H1 (cell line): ENCODE measurements around the gene REPIN1. TPM values are rescaled to one million over a fixed set of nuclear protein-coding genes. Genes with fewer than 3 reads are reported as not detected.

Source experiments
- CTCF ChIA-PET: fragments of 300-600 bp; sonication (Branson Sonifier 250); formaldehyde crosslinking; loops from one replicate; lab custom pipeline; 2021; ENCODE audit not compliant: partially characterized antibody; lab: Charles Lee
- POLR2A ChIA-PET: fragments of 300-600 bp; sonication (Branson Sonifier 250); formaldehyde crosslinking; loops from one replicate; lab custom pipeline; 2021; ENCODE audit warnings: inconsistent platforms; ENCODE audit not compliant: partially characterized antibody; lab: Charles Lee
- DNase-seq, 2 experiments: peaks; one replicate each; pipeline versions ENCODE4 v3.0.0 to v3.0.0-alpha.2; 2010 to 2022; ENCODE audit warnings: low spot score in 2 of 2, low read depth in 1 of 2, mixed read lengths in 1 of 2
- FAIRE-seq: peaks from 2 replicates; lab custom pipeline; 2011; peaks lifted over from hg19 to GRCh38; lab: Jason Lieb, UNC
- H2AFZ ChIP-seq: 2 replicates; pipeline ENCODE4 v1.8.1; 2012; ENCODE audit warnings: low read length, inconsistent platforms
- H2AK5ac ChIP-seq: 2 replicates; pipeline ENCODE4 v1.6.1; 2013; ENCODE audit warnings: low read depth, low read length
- H2BK120ac ChIP-seq: replicated peaks from 2 replicates; pipeline ENCODE3; 2013; ENCODE audit warnings: low read depth, low read length, inconsistent platforms
- H2BK12ac ChIP-seq: 2 replicates; pipeline ENCODE4 v1.6.1; 2013; ENCODE audit warnings: low read depth, low read length
- H2BK15ac ChIP-seq: 2 replicates; pipeline ENCODE4 v1.6.1; 2013; ENCODE audit warnings: low read length
- H2BK20ac ChIP-seq: 2 replicates; pipeline ENCODE4 v1.6.1; 2013; ENCODE audit warnings: low read length
- H2BK5ac ChIP-seq: 2 replicates; pipeline ENCODE4 v1.6.1; 2013; ENCODE audit warnings: low read depth, low read length
- H3K14ac ChIP-seq: 2 replicates; pipeline ENCODE4 v1.6.1; 2013; ENCODE audit warnings: inconsistent platforms; ENCODE audit not compliant: insufficient read length
- H3K18ac ChIP-seq: 2 replicates; pipeline ENCODE4 v1.6.1; 2013; ENCODE audit warnings: low read length; ENCODE audit errors: extremely low read depth
- H3K23ac ChIP-seq: 2 replicates; pipeline ENCODE4 v1.6.1; 2013; ENCODE audit warnings: inconsistent platforms; ENCODE audit not compliant: insufficient read length
- H3K23me2 ChIP-seq: 2 replicates; pipeline ENCODE4 v1.6.1; 2013; ENCODE audit warnings: low read depth, low read length
- H3K27ac ChIP-seq: 2 replicates; pipeline ENCODE4 v1.6.1; 2011; ENCODE audit warnings: low read depth, low read length, inconsistent platforms
- H3K27me3 ChIP-seq, 4 experiments: replicated peaks in 1 of 4; 1 replicate in 1 of 4; 2 replicates in 3 of 4; pipeline versions ENCODE4 v1.6.1 to v1.8.1; 2011 to 2013; ENCODE audit warnings: low read length in 3 of 4, mild to moderate bottlenecking in 3 of 4, inconsistent platforms in 2 of 4, mixed read lengths in 2 of 4, moderate library complexity in 1 of 4; ENCODE audit not compliant: control insufficient read depth in 3 of 4, insufficient read depth in 3 of 4; ENCODE audit errors: extremely low read depth in 1 of 4
- H3K36me3 ChIP-seq, 4 experiments: 2 replicates each; pipeline versions ENCODE4 v1.6.1 to v1.8.1; 2011 to 2013; ENCODE audit warnings: mild to moderate bottlenecking in 4 of 4, low read length in 3 of 4, moderate library complexity in 2 of 4, control low read depth in 1 of 4, inconsistent platforms in 1 of 4; ENCODE audit not compliant: insufficient read depth in 4 of 4, control insufficient read depth in 2 of 4
- H3K4ac ChIP-seq: replicated peaks from 2 replicates; pipeline ENCODE3; 2013; ENCODE audit warnings: low read length, low read depth, mixed read lengths, inconsistent platforms; ENCODE audit not compliant: insufficient read length
- H3K4me1 ChIP-seq, 4 experiments: replicated peaks in 1 of 4; 1 replicate in 1 of 4; 2 replicates in 3 of 4; pipeline versions ENCODE4 v1.6.1 to v1.8.1; 2011 to 2013; ENCODE audit warnings: low read length in 3 of 4, inconsistent platforms in 2 of 4, mixed read lengths in 1 of 4; ENCODE audit not compliant: insufficient read depth in 4 of 4, control insufficient read depth in 3 of 4
- H3K4me2 ChIP-seq, 2 experiments: 2 replicates each; pipeline versions ENCODE4 v1.6.1 to v1.8.1; 2011 to 2013; ENCODE audit warnings: low read depth in 2 of 2, low read length in 2 of 2, control low read depth in 1 of 2, inconsistent platforms in 1 of 2, mild to moderate bottlenecking in 1 of 2; ENCODE audit not compliant: insufficient read depth in 1 of 2
- H3K4me3 ChIP-seq, 4 experiments: fragments of 200-600, 300-600 bp in 1 of 4; sonication (generic), shearing (Covaris generic), sonication (Bioruptor Twin) in 1 of 4; 2 replicates each; pipeline versions ENCODE4 v1.5.1 to v1.8.1; 2011 to 2016; ENCODE audit warnings: low read length in 4 of 4, low read depth in 3 of 4, control low read depth in 2 of 4, inconsistent platforms in 2 of 4, mild to moderate bottlenecking in 2 of 4, mixed read lengths in 1 of 4, moderate library complexity in 1 of 4; ENCODE audit not compliant: insufficient read depth in 2 of 4; ENCODE audit errors: extremely low read depth in 1 of 4
- H3K56ac ChIP-seq: replicated peaks from 2 replicates; pipeline ENCODE3; 2013; ENCODE audit warnings: low read depth, mild to moderate bottlenecking, mixed read lengths, low read length, inconsistent platforms; ENCODE audit not compliant: insufficient read length
- H3K79me1 ChIP-seq: 2 replicates; pipeline ENCODE4 v1.6.1; 2013; ENCODE audit warnings: low read depth, low read length, control low read depth
- H3K79me2 ChIP-seq, 2 experiments: 2 replicates each; pipeline versions ENCODE4 v1.6.1 to v1.8.1; 2012 to 2013; ENCODE audit warnings: low read length in 2 of 2, mild to moderate bottlenecking in 2 of 2, inconsistent platforms in 1 of 2; ENCODE audit not compliant: insufficient read depth in 2 of 2, control insufficient read depth in 1 of 2
- H3K9ac ChIP-seq, 4 experiments: replicated peaks in 1 of 4; 1 replicate in 1 of 4; 2 replicates in 3 of 4; pipeline versions ENCODE4 v1.6.1 to v1.8.1; 2011 to 2013; ENCODE audit warnings: low read depth in 3 of 4, low read length in 3 of 4, control low read depth in 2 of 4, mild to moderate bottlenecking in 2 of 4, moderate library complexity in 2 of 4, inconsistent platforms in 1 of 4; ENCODE audit errors: extremely low read depth in 1 of 4
- H3K9me3 ChIP-seq, 2 experiments: 2 replicates each; pipeline versions ENCODE4 v1.6.1 to v1.8.1; 2012 to 2013; ENCODE audit warnings: mild to moderate bottlenecking in 2 of 2, moderate library complexity in 2 of 2, control low read depth in 1 of 2, inconsistent platforms in 1 of 2, low read depth in 1 of 2, low read length in 1 of 2, mixed read lengths in 1 of 2; ENCODE audit not compliant: insufficient read depth in 2 of 2
- H4K20me1 ChIP-seq, 2 experiments: replicated peaks in 1 of 2; 2 replicates each; pipeline versions ENCODE3 to v1.8.1; 2011 to 2013; ENCODE audit warnings: inconsistent platforms in 2 of 2, low read length in 2 of 2, mild to moderate bottlenecking in 1 of 2; ENCODE audit not compliant: insufficient read depth in 2 of 2, control insufficient read depth in 1 of 2
- H4K5ac ChIP-seq: 2 replicates; pipeline ENCODE4 v1.6.1; 2013; ENCODE audit warnings: low read length, low read depth, mixed read lengths, inconsistent platforms; ENCODE audit not compliant: insufficient read length
- H4K8ac ChIP-seq: 2 replicates; pipeline ENCODE4 v1.8.0; 2013; ENCODE audit warnings: mild to moderate bottlenecking, moderate library complexity, low read length, inconsistent platforms; ENCODE audit not compliant: insufficient read depth; ENCODE audit errors: extremely low read depth
- H4K91ac ChIP-seq: replicated peaks from 2 replicates; pipeline ENCODE3; 2013; ENCODE audit warnings: low read length, mixed read lengths, inconsistent platforms; ENCODE audit not compliant: insufficient read length
- ASH2L ChIP-seq: fragments of 200-600, 300-600 bp; sonication (generic); IDR thresholded peaks from one replicate; pipeline ENCODE4 v1.7.1; 2017; ENCODE audit warnings: low read length
- CEBPB ChIP-seq: IDR thresholded peaks from 2 replicates; pipeline ENCODE4 v1.6.1; 2012; ENCODE audit warnings: low read depth, low read length
- CREB1 ChIP-seq: IDR thresholded peaks from 2 replicates; pipeline ENCODE4 v1.6.1; 2012; ENCODE audit warnings: inconsistent platforms
- FOSL1 ChIP-seq: IDR thresholded peaks from 2 replicates; pipeline ENCODE4 v1.6.1; 2011; ENCODE audit warnings: mild to moderate bottlenecking, low read depth, low read length, moderate library complexity; ENCODE audit not compliant: insufficient read depth
- HDAC2 ChIP-seq, 2 experiments: fragments of 300-600 bp in 1 of 2; sonication (generic) in 1 of 2; IDR thresholded peaks; 2 replicates each; pipeline ENCODE4 v1.6.1; 2011 to 2012; ENCODE audit warnings: low read depth in 2 of 2, low read length in 2 of 2, mild to moderate bottlenecking in 2 of 2, moderate library complexity in 2 of 2, borderline replicate concordance in 1 of 2, inconsistent platforms in 1 of 2
- JUN ChIP-seq: IDR thresholded peaks from 2 replicates; pipeline ENCODE4 v1.6.1; 2011; ENCODE audit warnings: low read depth, mild to moderate bottlenecking, improper control_type of control experiment, low read length
- RAD21 ChIP-seq, 2 experiments: IDR thresholded peaks in 1 of 2; conservative IDR thresholded peaks in 1 of 2; 2 replicates each; pipeline ENCODE4 v1.6.1; 2011; ENCODE audit warnings: low read depth in 2 of 2, low read length in 2 of 2, improper control_type of control experiment in 1 of 2, inconsistent platforms in 1 of 2, mild to moderate bottlenecking in 1 of 2, moderate library complexity in 1 of 2
- WGBS, 2 experiments: shearing (Covaris generic) in 1 of 2; methylation state at CpG; one replicate each; pipeline versions ENCODE4 v1.1.6 to v1.1.7; 2013 to 2015; ENCODE audit warnings: low lambda C conversion rate in 2 of 2, mixed read lengths in 2 of 2, inconsistent platforms in 1 of 2, low coverage in 1 of 2, missing lambda C conversion rate in 1 of 2; ENCODE audit not compliant: insufficient replicate concordance in 2 of 2, insufficient coverage in 1 of 2, insufficient read length in 1 of 2; ENCODE audit errors: extremely low coverage in 1 of 2, missing lambda C conversion rate in 1 of 2; 5-methylcytosine and 5-hydroxymethylcytosine counted together
- polyA plus RNA-seq, 7 experiments: library from polyadenylated mRNA; depleted of rRNA in 3 of 7; stranded (reverse) in 5 of 7; unstranded in 2 of 7; fragments of >200 nt in 5 of 7; fragments of 200-250 nt in 2 of 7; gene quantifications; 1 replicate in 5 of 7; 2 replicates in 1 of 7; 4 replicates in 1 of 7; pipeline versions ENCODE4 v1.2.1 to v1.2.3, GENCODE V29; 2011 to 2013; ENCODE audit warnings: missing spikeins in 2 of 7, mixed read lengths in 2 of 7
- total RNA-seq: library from RNA; stranded (reverse); fragmentation: NEBNext Ultra II Directional; extraction: Animal tissue kit (Norgen Biotek cat#: 25700); gene quantifications from 2 replicates; pipeline ENCODE4 v1.2.1, GENCODE V29; 2021
- TF ChIP-seq, protein P1 (sequence below), 3 experiments: IDR thresholded peaks; 1 replicate in 2 of 3; 2 replicates in 1 of 3; pipeline versions ENCODE4 v1.5.1 to v1.6.1; 2011; ENCODE audit warnings: low read length in 3 of 3, mild to moderate bottlenecking in 3 of 3, inconsistent platforms in 2 of 3, low read depth in 1 of 3, moderate library complexity in 1 of 3; ENCODE audit not compliant: insufficient read depth in 1 of 3; ENCODE audit errors: control extremely low read depth in 1 of 3

Gene REPIN1
- total and polyA plus RNA-seq, 2 of the 8 experiments (the other 6 are each of a cell fraction or from before 2014, with no cell fraction given) = 98.6 to 125 TPM

DNA sequence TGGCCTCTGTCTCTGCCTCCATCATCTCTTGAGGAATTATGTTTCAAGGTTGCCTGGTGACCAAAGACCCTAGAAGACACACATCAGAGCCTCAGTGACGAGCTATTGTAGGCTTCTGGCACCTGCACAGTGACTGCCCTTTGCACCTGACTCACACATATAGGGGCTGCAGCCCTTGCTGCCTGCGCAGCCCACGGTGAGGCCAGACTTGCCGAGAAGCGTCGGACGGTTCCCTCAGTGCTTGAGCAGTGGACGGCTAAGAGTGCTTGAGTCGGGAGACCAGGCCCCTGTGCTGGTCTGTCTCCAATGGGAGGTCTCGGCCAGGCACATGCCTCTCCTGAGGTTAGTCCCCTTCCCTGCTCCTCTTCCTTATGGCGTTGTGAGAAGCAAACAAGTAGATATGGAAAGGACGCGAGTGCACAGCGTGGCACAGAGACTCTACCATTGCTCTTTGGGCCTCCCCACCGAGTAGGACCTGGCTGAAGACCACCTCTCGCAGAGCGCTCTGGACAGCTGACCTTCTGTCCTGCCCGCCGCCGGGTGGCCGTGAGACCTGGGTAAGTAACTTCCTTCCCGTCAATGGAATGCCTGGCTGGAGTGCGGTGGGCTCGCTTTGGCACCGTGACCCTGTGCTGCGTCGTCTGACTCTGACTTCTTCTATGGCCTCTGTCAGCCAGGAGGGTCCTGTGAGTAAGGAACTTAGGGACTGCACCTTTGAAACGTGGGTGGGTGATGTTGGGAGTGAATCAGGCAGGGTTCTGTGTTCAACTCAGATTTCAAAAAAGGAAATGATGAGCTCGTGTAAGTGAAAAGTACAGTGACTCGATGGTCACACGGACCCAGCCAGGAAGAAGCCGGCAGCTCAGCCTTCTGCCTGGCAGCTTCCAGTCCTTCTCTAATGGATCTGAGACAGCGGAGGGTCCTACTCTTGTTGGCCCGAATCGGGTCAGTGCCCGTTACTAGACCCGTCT, 44.2 kb downstream of the REPIN1 start:
- ChIA-PET CTCF (interaction anchor here (0.7 to 2.6 kb wide), 7 partner anchors 9 to 55 kb away, joined by 3 to 7 read pairs (median 3); no protein-coding TSS in a partner anchor), POLR2A (interaction anchor here (1.1 to 14.9 kb wide), 8 partner anchors 15 to 70 kb away, joined by 3 to 164 read pairs (median 6); partner anchors contain the start of gene REPIN1)
- Histone ChIP-seq H3K79me2 (peaks cover 0 to 3% of the 10 kb centered on the region in 2 experiments; a peak in 1 of 4 replicates), H4K5ac (no peak overlapping the region), H3K9me3 (no peaks in the 10 kb centered on the region), H3K23me2 (no peaks in the 10 kb centered on the region), H2BK120ac (no peak overlapping the region), H3K56ac (no peak overlapping the region), H3K27ac (no peak overlapping the region), H2BK12ac (no peak overlapping the region), H4K20me1 (peaks cover 0 to 3% of the 10 kb centered on the region in 2 experiments), H2BK15ac (no peak overlapping the region), H2AFZ (no peak overlapping the region), H3K4me1 (no peaks in the 10 kb centered on the region; a peak in 1 of 7 replicates), H3K9ac (no peak overlapping the region), H2BK5ac (0 out of 2 replicates have a peak overlapping the region, but pooled peaks have one; percentile 24), H3K4ac (no peak overlapping the region), H3K23ac (no peak overlapping the region), H3K36me3 (peaks cover 7 to 35% (median 13%) of the 10 kb centered on the region in 4 experiments), H2BK20ac (no peak overlapping the region), H3K79me1 (no peaks in the 10 kb centered on the region), H4K91ac (no peak overlapping the region), H3K18ac (no peak overlapping the region), H3K4me2 (no peak overlapping the region), H3K4me3 (no peak overlapping the region), H4K8ac (no peak overlapping the region; the same call in 1 of the 2 replicates), H3K27me3 (no peaks in the 10 kb centered on the region), H3K14ac (no peak overlapping the region), H2AK5ac (no peak overlapping the region)
- FAIRE-seq = no peak
- 87% methylated on average over 37 of the region's 37 CpGs; no CpG with 5 or more reads in 1 of the 2 experiments for WGBS, 2 experiments
- DNase-seq = no peak
- TF ChIP-seq HDAC2 (IDR thresholded peaks at IDR 0.05; ENCODE audit: borderline replicate concordance in 1 of 2, low read depth in 2 of 2, low read length in 2 of 2) (no peak), CEBPB (no peak), FOSL1 (no peak), ASH2L (no peak), RAD21 (IDR thresholded peaks at IDR 0.05 in 1 of 2, conservative IDR thresholded peaks at IDR 0.05 in 1 of 2; ENCODE audit: low read depth in 2 of 2, low read length in 2 of 2) (no peak), CREB1 (no peak), JUN (no peak)
- TF ChIP-seq, protein P1, sequence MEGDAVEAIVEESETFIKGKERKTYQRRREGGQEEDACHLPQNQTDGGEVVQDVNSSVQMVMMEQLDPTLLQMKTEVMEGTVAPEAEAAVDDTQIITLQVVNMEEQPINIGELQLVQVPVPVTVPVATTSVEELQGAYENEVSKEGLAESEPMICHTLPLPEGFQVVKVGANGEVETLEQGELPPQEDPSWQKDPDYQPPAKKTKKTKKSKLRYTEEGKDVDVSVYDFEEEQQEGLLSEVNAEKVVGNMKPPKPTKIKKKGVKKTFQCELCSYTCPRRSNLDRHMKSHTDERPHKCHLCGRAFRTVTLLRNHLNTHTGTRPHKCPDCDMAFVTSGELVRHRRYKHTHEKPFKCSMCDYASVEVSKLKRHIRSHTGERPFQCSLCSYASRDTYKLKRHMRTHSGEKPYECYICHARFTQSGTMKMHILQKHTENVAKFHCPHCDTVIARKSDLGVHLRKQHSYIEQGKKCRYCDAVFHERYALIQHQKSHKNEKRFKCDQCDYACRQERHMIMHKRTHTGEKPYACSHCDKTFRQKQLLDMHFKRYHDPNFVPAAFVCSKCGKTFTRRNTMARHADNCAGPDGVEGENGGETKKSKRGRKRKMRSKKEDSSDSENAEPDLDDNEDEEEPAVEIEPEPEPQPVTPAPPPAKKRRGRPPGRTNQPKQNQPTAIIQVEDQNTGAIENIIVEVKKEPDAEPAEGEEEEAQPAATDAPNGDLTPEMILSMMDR (IDR thresholded peaks at IDR 0.05; ENCODE audit: control extremely low read depth in 1 of 3, insufficient read depth in 1 of 3, low read depth in 1 of 3, low read length in 3 of 3) = no peak
